GM18858 (cell line): ENCODE data around the gene SNIP1.
"Not testable (repeated sequence)": the region's sequence is repeated elsewhere in the genome, so short reads cannot be mapped to it uniquely, and the experiment has no call there.

Experiments
- ATAC-seq: cut with Tn5 transposase; IDR thresholded peaks from one replicate; pipeline ENCODE4 v1.9.1; 2021; ENCODE audit not compliant: unreplicated experiment

Gene SNIP1

GRCh38 chr1:37553927-37554808, at the start of gene SNIP1:
TSS of gene SNIP1 (minus strand) at chr1:37554293. CDS start at chr1:37554229, 64 bp downstream.
- ATAC-seq, result no peak

- no peak for ATAC-seq
Measured at GRCh38 chr1:37602750-37603694, 48.9 kb upstream of the SNIP1 start.

GRCh38 chr1:37601441-37601840, 47.3 kb upstream of the SNIP1 start:
- no peak for ATAC-seq

- no peak for ATAC-seq
Measured at GRCh38 chr1:37599940-37600339, 45.8 kb upstream of the SNIP1 start.

- no peak for ATAC-seq
Measured at GRCh38 chr1:37596182-37596667, 42.1 kb upstream of the SNIP1 start.

- peak; percentile 77 for ATAC-seq
Measured at GRCh38 chr1:37595440-37596181, 41.5 kb upstream of the SNIP1 start, which contains the start of gene GNL2. TSS of gene GNL2 (minus strand) at chr1:37595937. CDS start at chr1:37595822, 115 bp downstream.

- no peak for ATAC-seq
Measured at GRCh38 chr1:37593726-37594125, 39.6 kb upstream of the SNIP1 start.

GRCh38 chr1:37588939-37589338, 34.8 kb upstream of the SNIP1 start:
- no peak for ATAC-seq

GRCh38 chr1:37584544-37584943, 30.5 kb upstream of the SNIP1 start:
- not testable (repeated sequence) for ATAC-seq

- no peak for ATAC-seq
Measured at GRCh38 chr1:37575692-37576091, 21.6 kb upstream of the SNIP1 start.

- ATAC-seq, result no peak
Measured at GRCh38 chr1:37574834-37575480, 20.9 kb upstream of the SNIP1 start.

GRCh38 chr1:37570528-37571334, 16.6 kb upstream of the SNIP1 start:
- no peak for ATAC-seq

- no peak for ATAC-seq
Measured at GRCh38 chr1:37567023-37567422, 12.9 kb upstream of the SNIP1 start.

- ATAC-seq, result no peak
Measured at GRCh38 chr1:37564892-37565291, 10.8 kb upstream of the SNIP1 start.

GRCh38 chr1:37562984-37563383, 8.9 kb upstream of the SNIP1 start:
- no peak for ATAC-seq

- ATAC-seq, result no peak
Measured at GRCh38 chr1:37561133-37562132, 7.3 kb upstream of the SNIP1 start.

- no peak for ATAC-seq
Measured at GRCh38 chr1:37560401-37561132, 6.5 kb upstream of the SNIP1 start.
